ENCODE data around the gene RREB1.

- TF ChIP-seq, protein P1, sequence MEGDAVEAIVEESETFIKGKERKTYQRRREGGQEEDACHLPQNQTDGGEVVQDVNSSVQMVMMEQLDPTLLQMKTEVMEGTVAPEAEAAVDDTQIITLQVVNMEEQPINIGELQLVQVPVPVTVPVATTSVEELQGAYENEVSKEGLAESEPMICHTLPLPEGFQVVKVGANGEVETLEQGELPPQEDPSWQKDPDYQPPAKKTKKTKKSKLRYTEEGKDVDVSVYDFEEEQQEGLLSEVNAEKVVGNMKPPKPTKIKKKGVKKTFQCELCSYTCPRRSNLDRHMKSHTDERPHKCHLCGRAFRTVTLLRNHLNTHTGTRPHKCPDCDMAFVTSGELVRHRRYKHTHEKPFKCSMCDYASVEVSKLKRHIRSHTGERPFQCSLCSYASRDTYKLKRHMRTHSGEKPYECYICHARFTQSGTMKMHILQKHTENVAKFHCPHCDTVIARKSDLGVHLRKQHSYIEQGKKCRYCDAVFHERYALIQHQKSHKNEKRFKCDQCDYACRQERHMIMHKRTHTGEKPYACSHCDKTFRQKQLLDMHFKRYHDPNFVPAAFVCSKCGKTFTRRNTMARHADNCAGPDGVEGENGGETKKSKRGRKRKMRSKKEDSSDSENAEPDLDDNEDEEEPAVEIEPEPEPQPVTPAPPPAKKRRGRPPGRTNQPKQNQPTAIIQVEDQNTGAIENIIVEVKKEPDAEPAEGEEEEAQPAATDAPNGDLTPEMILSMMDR (IDR thresholded peaks at IDR 0.05), result no peak
- TF ChIP-seq POLR2AphosphoS5 (IDR thresholded peaks at IDR 0.05; ENCODE audit: insufficient read depth in 1 of 2, low read depth in 1 of 2), result no peak
- no peak for TF ChIP-seq POLR2A (IDR thresholded peaks at IDR 0.05)
Observed at GRCh38 chr6:7184502-7184901, 76.7 kb downstream of the RREB1 start.

All from vagina (tissue), 2 donors.